ENCODE measurements around the gene PNMA8C. TPM values are rescaled to one million over a fixed set of nuclear protein-coding genes. Genes with fewer than 3 reads are reported as not detected.

PNMA8C gene
- total RNA-seq, 1 experiment from 2014 or later = not detected

DNA sequence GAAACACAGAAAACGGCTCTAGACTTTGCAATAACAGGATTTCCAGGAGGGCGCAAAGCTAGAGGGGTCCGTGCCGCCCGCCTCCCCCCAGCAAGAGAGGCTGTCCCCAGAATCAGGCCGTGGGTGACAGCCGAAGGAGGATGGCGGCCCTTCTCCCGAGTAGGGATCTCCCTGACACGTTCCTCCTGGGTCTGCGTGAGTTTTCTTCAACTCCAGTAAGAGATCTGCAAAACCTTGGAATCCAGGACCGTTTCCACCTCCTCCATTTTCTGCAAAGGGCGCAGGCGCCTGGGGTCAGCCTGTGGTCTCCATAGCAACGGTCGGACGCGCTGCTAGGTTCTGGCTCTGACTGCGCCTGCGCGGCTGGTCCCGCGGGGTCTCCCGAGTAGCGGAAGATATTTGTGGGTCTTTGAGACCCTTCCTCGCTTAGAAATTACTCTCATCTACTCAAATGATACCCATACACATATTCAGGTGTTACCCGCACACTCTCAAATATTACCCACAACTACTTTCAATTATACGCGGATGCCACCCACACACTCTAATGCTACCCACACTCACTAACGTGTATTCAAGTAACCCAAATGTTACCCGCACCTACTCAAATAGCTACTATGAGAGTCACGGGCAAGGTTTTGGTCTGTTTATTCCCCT, 2.1 kb downstream of the PNMA8C start:
- TF ChIP-seq TCF7L2 (IDR thresholded peaks at IDR 0.05; ENCODE audit: low read depth, low read length) = no peak
- TF ChIP-seq POLR2AphosphoS5 (IDR thresholded peaks at IDR 0.05; ENCODE audit: low read depth, low read length) = no peak
- TF ChIP-seq CTCF (IDR thresholded peaks at IDR 0.05) = no peak
- no peak for TF ChIP-seq SIN3A (IDR thresholded peaks at IDR 0.05; ENCODE audit: borderline replicate concordance, insufficient read depth, low read depth, low read length)
- no peak for TF ChIP-seq REST (IDR thresholded peaks at IDR 0.05; ENCODE audit: insufficient read depth in 1 of 2, low read depth in 2 of 2, low read length in 1 of 2)
- POLR2A ChIA-PET = no interaction called here
- H3K4me3 ChIP-seq (ENCODE audit: low read depth in 2 of 2, low read length in 2 of 2) = peak overlapping the region; percentile 46 to 55
- intact Hi-C loops (cut with micrococcal nuclease; ENCODE audit: unreplicated experiment) (no loop called here), in situ Hi-C loops (cut with HindIII; ENCODE audit: low pct_unique_long_range_greater_than_20kb, low sequenced_read_pairs) (no loop called here)
- H3K36me3 ChIP-seq (ENCODE audit: control insufficient read depth, insufficient read depth, low read length) = no peaks in the 10 kb centered on the region
- CTCF ChIA-PET = no interaction called here
- no TSS peak for BruUV-seq (replicated peaks)
- no peak for DNase-seq (ENCODE audit: low read depth, low spot score)
- no peaks in the 10 kb centered on the region; the same call in 1 of the 2 replicates for H3K4me1 ChIP-seq (ENCODE audit: control insufficient read depth, insufficient read depth, low read length)
- no peaks in the 10 kb centered on the region for H3K27me3 ChIP-seq (ENCODE audit: control insufficient read depth, insufficient read depth, low read length)
- peak; percentile 84 for ATAC-seq
- no peaks in the 10 kb centered on the region for H3K9me3 ChIP-seq (ENCODE audit: control insufficient read depth, insufficient read depth, low read depth, low read length)
- H3K27ac ChIP-seq (ENCODE audit: low read length) = peak overlapping the region; percentile 34; the same call in 1 of the 2 replicates

GRCh38 chr19:46426035-46426505, 2.7 kb downstream of the PNMA8C start:
- TF ChIP-seq SIN3A (IDR thresholded peaks at IDR 0.05; ENCODE audit: borderline replicate concordance, insufficient read depth, low read depth, low read length) = no peak
- TF ChIP-seq POLR2AphosphoS5 (IDR thresholded peaks at IDR 0.05; ENCODE audit: low read depth, low read length) = no peak
- TF ChIP-seq REST (IDR thresholded peaks at IDR 0.05; ENCODE audit: insufficient read depth in 1 of 2, low read depth in 2 of 2, low read length in 1 of 2) = no peak
- no peak for TF ChIP-seq TCF7L2 (IDR thresholded peaks at IDR 0.05; ENCODE audit: low read depth, low read length)
- no peak for TF ChIP-seq CTCF (IDR thresholded peaks at IDR 0.05)
- Histone ChIP-seq H3K27me3 (ENCODE audit: control insufficient read depth, insufficient read depth, low read length) (no peaks in the 10 kb centered on the region), H3K4me3 (ENCODE audit: low read depth in 2 of 2, low read length in 2 of 2) (peak overlapping the region; percentile 46 to 55), H3K27ac (ENCODE audit: low read length) (peak overlapping the region; percentile 34; the same call in 1 of the 2 replicates), H3K9me3 (ENCODE audit: control insufficient read depth, insufficient read depth, low read depth, low read length) (no peaks in the 10 kb centered on the region), H3K4me1 (ENCODE audit: control insufficient read depth, insufficient read depth, low read length) (no peaks in the 10 kb centered on the region; the same call in 1 of the 2 replicates), H3K36me3 (ENCODE audit: control insufficient read depth, insufficient read depth, low read length) (no peaks in the 10 kb centered on the region)
- intact Hi-C loops (cut with micrococcal nuclease; ENCODE audit: unreplicated experiment) = no loop called here
- ATAC-seq = peak; percentile 42; the same call in 1 of the 2 replicates
- CTCF ChIA-PET = interaction anchor here (0.6 kb wide), 1 partner anchor 556 kb away, joined by 4 read pairs; no protein-coding TSS in a partner anchor
- no TSS peak for BruUV-seq (replicated peaks)
- in situ Hi-C loops (cut with HindIII; ENCODE audit: low pct_unique_long_range_greater_than_20kb, low sequenced_read_pairs) = no loop called here
- POLR2A ChIA-PET = no interaction called here
- no peak for DNase-seq (ENCODE audit: low read depth, low spot score)

Measured in Panc1 (cell line).